Effector memory CD8-positive, alpha-beta T cell (primary cell): ENCODE data around the gene FAM111B.
"Not testable (repeated sequence)": the region's sequence is repeated elsewhere in the genome, so short reads cannot be mapped to it uniquely, and the experiment has no call there.

Experiments used
- ATAC-seq: fragments of 150-1000 bp; cut with Tn5 transposase; replicated peaks from 2 replicates; pipeline ENCODE4 v1.10.0; 2021; ENCODE audit warnings: mild to moderate bottlenecking, moderate library complexity
- DNase-seq, 3 experiments: peaks; one replicate each; pipeline ENCODE4 v3.0.0; 2021
- H3K27ac Mint-ChIP-seq, 2 donors: one replicate each; pipeline ENCODE4 v1.8.0; 2022; ENCODE audit warnings: mild to moderate bottlenecking in 2 of 2, mixed read lengths in 2 of 2, moderate library complexity in 2 of 2
- H3K27me3 Mint-ChIP-seq, 2 donors: one replicate each; pipeline ENCODE4 v1.8.0; 2022; ENCODE audit warnings: mixed read lengths in 2 of 2
- H3K36me3 Mint-ChIP-seq: one replicate; pipeline ENCODE4 v1.8.0; 2022; ENCODE audit warnings: mild to moderate bottlenecking, moderate library complexity, mixed read lengths; ENCODE audit not compliant: insufficient read depth
- H3K4me1 Mint-ChIP-seq, 2 donors: one replicate each; pipeline ENCODE4 v1.8.0; 2022; ENCODE audit warnings: low read depth in 2 of 2, mixed read lengths in 2 of 2
- H3K4me3 Mint-ChIP-seq, 2 donors: one replicate each; pipeline ENCODE4 v1.8.0; 2022; ENCODE audit warnings: mild to moderate bottlenecking in 2 of 2, mixed read lengths in 2 of 2, moderate library complexity in 2 of 2
- H3K9me3 Mint-ChIP-seq, 2 donors: one replicate each; pipeline ENCODE4 v1.8.0; 2022; ENCODE audit warnings: mixed read lengths in 2 of 2
- total RNA-seq, 9 experiments: gene quantifications; one replicate each; lab custom pipeline; 2026; lab: John Stamatoyannopoulos, UW

Gene FAM111B
- 0.17 to 12.1 (median 1.1) reads per million in 9 experiments for total RNA-seq

DNA sequence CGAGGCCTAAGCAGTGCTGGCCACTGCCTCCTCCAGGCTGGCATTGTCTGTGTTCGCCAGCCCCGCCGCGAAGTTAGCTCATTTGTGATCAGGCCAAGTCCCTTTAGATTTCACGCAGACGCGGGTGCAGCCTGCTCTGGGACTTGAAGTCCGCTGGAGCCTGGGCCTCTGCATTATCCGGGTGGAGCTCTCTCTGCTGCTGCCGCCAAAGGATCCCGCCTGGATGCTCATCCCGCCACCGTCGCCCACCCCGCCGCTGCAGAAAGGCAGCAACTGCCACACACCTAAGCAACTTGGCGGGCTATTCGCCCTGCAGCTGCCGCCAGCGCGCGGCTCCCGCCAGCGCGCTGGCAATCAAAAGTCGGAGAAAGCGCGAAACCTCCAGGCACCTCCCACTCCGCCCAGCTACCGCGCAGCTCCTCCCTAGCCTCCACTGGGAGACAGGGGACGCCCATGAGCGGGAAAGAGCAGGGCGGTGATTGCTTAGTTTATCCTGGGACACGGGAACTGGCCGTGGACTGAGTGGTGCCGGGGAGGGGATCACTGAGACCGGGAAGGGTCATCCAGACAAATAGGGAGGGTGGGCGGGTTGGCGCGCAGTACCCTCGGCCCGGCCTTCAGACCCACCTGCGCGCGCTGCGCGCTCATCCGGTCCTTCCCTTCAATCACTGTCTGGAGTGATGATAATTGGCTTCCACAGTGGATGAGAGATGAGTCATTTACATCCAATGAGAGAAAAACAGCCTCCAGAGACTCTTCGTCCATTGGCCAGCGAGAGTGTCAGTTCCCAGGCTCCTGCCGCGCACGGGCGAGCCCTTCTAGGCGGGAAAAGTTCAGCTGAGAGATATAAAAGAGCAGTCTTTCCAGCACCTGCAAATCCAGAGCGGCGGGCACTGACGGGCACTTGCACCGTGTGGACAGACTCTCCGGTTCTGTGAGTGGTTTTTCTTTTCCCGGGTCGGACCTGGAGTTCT is at the start of gene FAM111B:
FAM111B (plus strand) TSS at position 875 of the 974 bp plus-strand sequence. CDS start 2,389 bp downstream, outside the sequence.
- peak; percentile 32 to 44 (median 35) for DNase-seq
- H3K27me3 Mint-ChIP-seq: peaks cover 10 to 16% of the 10 kb centered on the region in 2 donors
- H3K36me3 Mint-ChIP-seq: no peaks in the 10 kb centered on the region
- peaks cover 29 to 35% of the 10 kb centered on the region in 2 donors for H3K4me1 Mint-ChIP-seq
- ATAC-seq: peak; percentile 86
- H3K9me3 Mint-ChIP-seq: no peaks in the 10 kb centered on the region
- peak within 1 kb of the TSS; percentile 55 to 69 for H3K27ac Mint-ChIP-seq
- H3K4me3 Mint-ChIP-seq: peak within 1 kb of the TSS; percentile 88 to 90

DNA sequence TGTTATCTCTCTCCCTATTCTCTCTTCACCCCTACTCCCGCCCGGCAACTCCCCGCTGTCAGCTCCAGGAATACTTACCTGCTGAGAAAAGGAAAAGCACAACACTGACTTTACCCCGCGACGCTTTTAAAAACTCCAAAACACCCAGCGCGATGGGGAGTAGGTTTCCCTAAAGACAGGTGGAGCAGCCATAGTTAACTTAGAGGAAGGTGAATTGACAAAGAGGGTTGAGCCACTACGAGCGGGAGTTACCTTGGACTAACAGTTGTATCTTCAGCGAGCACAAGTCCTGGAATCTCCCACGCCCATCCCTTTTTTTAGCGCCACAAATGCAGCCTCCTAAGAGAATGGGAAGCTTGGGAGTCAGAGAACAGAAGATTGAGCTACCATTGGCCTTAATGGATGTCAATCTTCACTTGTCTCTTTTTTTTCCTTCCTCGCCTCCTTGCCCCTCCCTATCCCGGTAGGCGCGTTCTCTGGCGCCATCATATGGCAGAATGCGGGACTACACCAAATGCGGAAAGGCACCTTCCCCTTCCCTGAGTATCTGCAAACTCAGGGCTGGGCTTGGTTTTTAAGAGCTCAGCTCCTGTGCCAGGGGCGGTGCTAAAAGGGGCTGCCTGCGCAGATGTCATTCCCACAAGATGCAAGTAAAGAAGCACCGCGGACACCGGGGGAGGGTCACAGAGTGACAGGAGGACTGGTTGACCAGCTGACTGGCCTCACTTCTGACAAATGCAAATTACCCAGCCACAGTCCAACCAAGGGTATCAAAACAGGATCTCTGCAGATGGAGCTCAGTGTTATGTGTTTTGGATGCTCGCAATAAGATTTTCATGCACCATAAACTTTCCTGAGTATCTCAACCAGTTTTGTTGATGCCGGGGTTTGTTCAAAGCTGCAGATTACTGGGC is 48.7 kb upstream of the FAM111B start:
- H3K27ac Mint-ChIP-seq, H3K9me3 Mint-ChIP-seq, H3K4me1 Mint-ChIP-seq, H3K36me3 Mint-ChIP-seq: not testable (repeated sequence)
- ATAC-seq: peak; percentile 95
- peak; percentile 78 to 82 (median 81) for DNase-seq
- peak overlapping the region; percentile 59 to 72 for H3K4me3 Mint-ChIP-seq
- H3K27me3 Mint-ChIP-seq: peaks cover 70 to 73% of the 10 kb centered on the region in 2 donors

DNA sequence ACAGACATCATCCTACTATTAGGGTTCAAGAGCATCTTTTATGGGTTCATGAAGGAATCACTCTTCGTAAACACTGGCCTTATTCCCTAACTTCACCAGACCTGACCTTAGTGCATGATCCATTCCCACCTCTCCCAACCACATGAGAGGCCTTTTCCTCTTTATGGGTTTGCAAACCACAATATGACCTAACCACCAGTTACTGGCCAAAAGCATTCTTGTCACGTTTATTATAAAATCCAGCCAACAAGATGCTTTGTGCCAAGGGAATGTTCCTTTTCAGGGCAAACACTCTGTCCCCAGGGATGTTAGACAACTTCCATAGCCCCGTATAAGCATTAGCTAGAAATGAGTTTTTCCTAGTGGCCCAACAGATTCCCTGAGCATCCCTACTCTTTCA is 46.9 kb upstream of the FAM111B start:
- not testable (repeated sequence) for DNase-seq, H3K27ac Mint-ChIP-seq, ATAC-seq, H3K4me3 Mint-ChIP-seq, H3K4me1 Mint-ChIP-seq, H3K36me3 Mint-ChIP-seq, H3K9me3 Mint-ChIP-seq
- H3K27me3 Mint-ChIP-seq: peaks cover 80 to 81% of the 10 kb centered on the region in 2 donors

- Mint-ChIP-seq H3K4me1 (peaks cover 0 to 8% of the 10 kb centered on the region in 2 donors), H3K9me3 (no peaks in the 10 kb centered on the region), H3K27ac (no peak overlapping the region), H3K4me3 (no peak overlapping the region), H3K27me3 (peaks cover 65 to 78% of the 10 kb centered on the region in 2 donors), H3K36me3 (no peaks in the 10 kb centered on the region)
- ATAC-seq (no peak), DNase-seq (no peak)
Observed at GRCh38 chr11:59062602-59063529, 44.2 kb upstream of the FAM111B start.

DNA sequence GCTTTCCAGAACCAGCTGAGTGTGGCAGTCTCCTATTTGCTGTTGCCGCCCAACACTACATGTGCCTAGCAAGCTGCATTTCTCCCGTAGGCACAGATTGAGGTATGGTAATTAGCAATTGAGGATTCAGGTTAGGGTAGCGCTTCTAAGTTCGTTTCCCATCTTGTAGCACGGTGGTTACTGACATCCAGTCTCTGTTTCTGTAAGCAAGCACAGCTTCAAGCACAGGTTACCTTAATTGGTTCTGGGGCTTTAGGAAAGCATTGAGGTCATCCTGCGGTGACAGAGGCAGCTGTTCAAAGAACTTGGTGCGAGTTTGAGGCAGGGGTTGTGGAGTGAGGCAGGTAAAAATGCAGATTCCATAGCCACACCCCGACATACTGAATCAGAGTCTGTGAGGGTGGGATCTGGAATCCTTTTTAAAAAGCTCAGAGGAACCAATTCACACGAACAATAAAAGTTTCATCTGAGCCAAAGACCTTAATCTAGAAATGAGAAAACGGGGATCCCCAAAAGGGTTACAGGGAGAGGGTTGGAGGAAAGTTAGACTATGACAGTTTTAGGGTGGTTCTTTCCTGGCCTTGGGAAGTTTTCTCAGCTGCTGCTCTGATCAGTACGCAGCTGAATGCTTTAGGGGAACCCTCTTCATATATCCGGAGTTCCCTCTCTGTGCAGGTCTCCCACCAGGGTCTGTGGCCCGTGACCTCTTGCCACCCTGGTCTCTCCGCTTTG is 42.9 kb upstream of the FAM111B start:
- peaks cover 65 to 70% of the 10 kb centered on the region in 2 donors for H3K27me3 Mint-ChIP-seq
- H3K4me1 Mint-ChIP-seq, H3K9me3 Mint-ChIP-seq, DNase-seq, H3K27ac Mint-ChIP-seq, H3K36me3 Mint-ChIP-seq, H3K4me3 Mint-ChIP-seq, ATAC-seq: not testable (repeated sequence)

DNA sequence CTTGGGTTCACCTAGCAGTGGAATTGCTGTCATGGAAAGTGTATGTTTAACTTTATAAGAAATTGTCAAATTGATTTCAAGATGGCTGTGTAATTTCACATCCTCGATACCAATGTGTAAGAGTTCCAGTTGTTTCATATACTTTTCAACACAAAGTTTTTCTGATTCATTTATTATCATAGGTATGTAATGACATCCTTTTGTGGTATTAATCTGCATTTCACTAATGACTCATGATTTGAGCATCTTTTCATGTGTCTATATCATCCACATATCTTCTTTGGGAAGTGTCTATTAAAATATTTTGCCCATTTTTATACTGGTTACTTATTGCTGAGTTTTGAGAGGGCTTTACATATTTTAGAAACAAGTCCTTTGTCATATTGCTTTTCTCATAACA is 38.0 kb upstream of the FAM111B start:
- H3K4me3 Mint-ChIP-seq: no peak overlapping the region
- ATAC-seq (no peak), DNase-seq (no peak)
- no peaks in the 10 kb centered on the region for H3K4me1 Mint-ChIP-seq
- H3K27me3 Mint-ChIP-seq: peaks cover 57 to 59% of the 10 kb centered on the region in 2 donors
- no peak overlapping the region for H3K27ac Mint-ChIP-seq
- no peaks in the 10 kb centered on the region for H3K36me3 Mint-ChIP-seq
- H3K9me3 Mint-ChIP-seq: no peaks in the 10 kb centered on the region

DNA sequence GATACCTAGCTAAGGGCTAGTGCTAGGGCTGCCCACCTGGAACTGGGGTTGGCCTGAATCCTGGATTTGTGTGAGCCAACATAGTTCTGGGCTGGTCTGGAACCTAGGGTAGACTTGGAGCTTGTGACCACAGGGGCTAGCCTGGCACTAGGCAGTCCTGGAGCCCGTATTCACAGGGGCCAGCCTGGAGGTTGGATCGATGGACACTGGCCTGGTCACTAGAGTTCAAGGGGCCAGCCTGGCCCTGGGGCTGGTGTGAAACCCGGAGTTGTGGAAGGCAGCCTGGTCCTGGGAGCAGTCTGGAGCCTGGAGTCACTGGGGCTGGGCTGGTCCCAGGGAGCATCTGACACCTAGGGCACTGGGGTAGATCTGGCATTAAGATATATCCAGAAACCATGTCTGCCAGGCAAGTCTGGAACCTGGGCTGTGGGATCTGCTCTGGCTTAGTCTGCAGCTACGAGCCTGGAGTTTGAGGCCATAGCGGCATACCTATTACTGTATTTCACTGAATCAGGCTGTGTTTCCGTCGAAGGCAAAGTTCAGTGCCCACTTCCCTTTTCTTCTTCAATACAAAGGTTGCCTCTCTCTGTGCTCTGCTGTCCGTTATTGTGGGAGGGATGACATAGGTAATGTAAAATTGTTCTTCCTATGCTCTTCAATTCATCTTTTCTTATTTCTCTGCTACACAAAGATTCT is 30.0 kb upstream of the FAM111B start:
- no peak for DNase-seq
- no peak for ATAC-seq
- Mint-ChIP-seq H3K4me1 (no peaks in the 10 kb centered on the region), H3K27me3 (peaks cover 39 to 52% of the 10 kb centered on the region in 2 donors), H3K36me3 (peaks cover 2% of the 10 kb centered on the region), H3K27ac (no peak overlapping the region), H3K9me3 (no peaks in the 10 kb centered on the region), H3K4me3 (no peak overlapping the region)

DNA sequence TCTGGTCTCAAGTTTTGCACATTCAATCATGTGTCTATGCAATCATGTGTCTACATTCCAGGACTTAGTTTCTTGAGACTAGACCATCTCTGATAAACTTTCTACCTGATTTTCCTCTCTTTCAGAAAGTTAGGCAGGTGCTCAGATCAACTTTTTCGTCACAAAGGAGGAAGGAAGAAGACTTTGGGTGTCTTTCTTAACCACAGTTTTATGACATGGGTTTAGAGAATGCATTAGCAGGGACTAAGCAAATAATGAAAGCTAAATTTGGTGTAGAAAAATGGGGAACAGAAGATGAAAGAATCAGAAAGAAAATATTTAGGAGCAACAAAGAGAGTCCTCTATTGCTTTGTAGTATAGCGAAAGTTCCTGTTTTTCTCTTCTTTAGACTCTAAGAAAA is 28.6 kb upstream of the FAM111B start:
- no peak overlapping the region for H3K27ac Mint-ChIP-seq
- H3K27me3 Mint-ChIP-seq: peaks cover 38 to 51% of the 10 kb centered on the region in 2 donors
- no peak for DNase-seq
- peaks cover 2% of the 10 kb centered on the region for H3K36me3 Mint-ChIP-seq
- H3K4me3 Mint-ChIP-seq: no peak overlapping the region
- no peaks in the 10 kb centered on the region for H3K4me1 Mint-ChIP-seq
- no peak for ATAC-seq
- no peaks in the 10 kb centered on the region for H3K9me3 Mint-ChIP-seq

GRCh38 chr11:59079086-59079485 is 28.0 kb upstream of the FAM111B start:
- Mint-ChIP-seq H3K27me3 (peaks cover 41 to 57% of the 10 kb centered on the region in 2 donors), H3K4me3 (no peak overlapping the region), H3K36me3 (peaks cover 2% of the 10 kb centered on the region), H3K27ac (no peak overlapping the region), H3K9me3 (no peaks in the 10 kb centered on the region), H3K4me1 (no peaks in the 10 kb centered on the region)
- DNase-seq (no peak), ATAC-seq (no peak)

GRCh38 chr11:59080421-59080820 is 26.6 kb upstream of the FAM111B start:
- not testable (repeated sequence) for H3K9me3 Mint-ChIP-seq, H3K4me1 Mint-ChIP-seq, ATAC-seq, H3K27ac Mint-ChIP-seq, H3K36me3 Mint-ChIP-seq, H3K4me3 Mint-ChIP-seq, DNase-seq
- peaks cover 33 to 57% of the 10 kb centered on the region in 2 donors for H3K27me3 Mint-ChIP-seq

DNA sequence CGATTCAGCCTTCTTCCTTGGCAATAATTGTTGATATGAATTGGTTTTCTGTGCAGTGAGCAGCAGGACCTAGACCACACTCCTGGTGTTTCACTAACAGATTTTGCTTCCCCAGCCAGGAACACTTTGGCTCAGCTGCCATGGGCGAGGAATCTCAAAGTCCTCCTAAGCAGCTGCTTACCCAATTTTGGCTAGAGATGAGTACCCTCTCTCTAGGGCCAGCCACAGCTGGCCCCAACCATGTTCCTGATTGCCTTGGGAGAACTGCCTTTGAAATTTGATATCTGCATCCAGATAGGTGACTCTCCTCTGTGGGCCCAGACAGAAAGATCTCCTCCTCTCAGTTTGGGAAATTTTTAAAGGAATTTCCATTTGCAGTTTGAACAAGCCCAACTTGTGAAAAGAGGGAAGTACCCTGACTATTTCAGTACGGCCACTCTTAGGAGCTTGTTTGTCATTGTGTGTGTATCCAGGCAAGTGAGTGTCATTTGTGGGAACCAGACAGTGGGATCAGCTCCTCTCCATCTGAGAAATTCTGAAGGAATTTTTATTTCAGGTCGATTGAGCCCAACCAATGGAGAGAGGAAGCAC is 25.5 kb upstream of the FAM111B start:
- not testable (repeated sequence) for H3K4me1 Mint-ChIP-seq, H3K4me3 Mint-ChIP-seq, DNase-seq

More for the DNA sequence above, 25.5 kb upstream of the FAM111B start:
- not testable (repeated sequence) for ATAC-seq, H3K36me3 Mint-ChIP-seq, H3K27ac Mint-ChIP-seq, H3K9me3 Mint-ChIP-seq
- peaks cover 26 to 57% of the 10 kb centered on the region in 2 donors for H3K27me3 Mint-ChIP-seq
